Activated T-cell treated with anti-CD3 and anti-CD28 coated beads for 48 hours (primary cell): ENCODE results near the gene TCF12.

Experiments
- DNase-seq: peaks from one replicate; pipeline ENCODE4 v3.0.0-alpha.2; 2020; ENCODE audit warnings: low read depth

Gene TCF12

DNA sequence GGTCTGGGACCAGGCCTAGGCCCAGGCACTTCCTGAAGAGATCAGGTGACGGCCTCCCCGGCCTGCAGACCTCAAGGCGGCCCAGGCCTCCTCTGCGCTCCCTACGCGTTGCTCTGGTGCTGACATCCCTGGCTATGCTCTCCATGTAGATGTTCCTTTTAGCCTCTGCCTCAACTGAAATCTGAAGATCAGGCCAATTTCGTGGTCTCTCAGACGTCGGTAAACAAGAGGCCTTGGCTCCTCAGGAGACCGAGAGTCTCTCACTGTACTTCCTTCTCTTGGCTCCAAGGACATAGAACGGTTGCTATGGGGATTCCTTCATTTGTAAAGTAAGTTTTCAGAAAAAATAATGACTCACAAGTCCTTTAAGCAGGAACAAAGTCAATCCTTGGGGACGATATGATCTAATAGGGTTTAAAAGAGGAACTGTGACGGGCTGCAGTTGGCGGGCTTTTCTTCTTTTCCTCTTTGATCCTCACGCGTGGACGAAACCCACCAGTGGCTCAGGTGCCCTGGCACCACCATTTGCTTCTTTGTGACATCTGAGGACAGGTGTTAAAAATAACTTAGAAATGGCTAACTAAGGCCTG is 402.3 kb downstream of the TCF12 start:
- no peak for DNase-seq

DNA sequence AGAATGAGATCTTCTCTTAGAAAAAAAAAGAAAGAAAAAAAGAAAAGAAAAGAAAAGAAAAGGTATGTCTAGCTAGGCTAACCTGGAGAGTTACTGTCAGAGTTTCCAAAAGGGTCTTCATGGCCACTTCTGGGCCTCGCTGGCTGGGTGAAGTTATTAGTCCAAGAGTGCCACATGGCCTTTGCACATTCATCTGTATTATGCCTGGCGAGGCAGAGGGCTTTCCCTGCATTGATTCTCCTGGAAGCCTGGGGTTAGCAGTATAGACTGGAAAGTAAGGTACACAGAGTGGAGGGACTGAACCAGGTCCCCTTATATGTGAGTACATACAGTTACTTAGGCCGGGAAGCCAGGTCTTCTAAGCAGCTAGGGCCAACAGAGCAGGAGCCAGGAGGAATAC is 403.0 kb downstream of the TCF12 start:
- DNase-seq, result no peak

DNA sequence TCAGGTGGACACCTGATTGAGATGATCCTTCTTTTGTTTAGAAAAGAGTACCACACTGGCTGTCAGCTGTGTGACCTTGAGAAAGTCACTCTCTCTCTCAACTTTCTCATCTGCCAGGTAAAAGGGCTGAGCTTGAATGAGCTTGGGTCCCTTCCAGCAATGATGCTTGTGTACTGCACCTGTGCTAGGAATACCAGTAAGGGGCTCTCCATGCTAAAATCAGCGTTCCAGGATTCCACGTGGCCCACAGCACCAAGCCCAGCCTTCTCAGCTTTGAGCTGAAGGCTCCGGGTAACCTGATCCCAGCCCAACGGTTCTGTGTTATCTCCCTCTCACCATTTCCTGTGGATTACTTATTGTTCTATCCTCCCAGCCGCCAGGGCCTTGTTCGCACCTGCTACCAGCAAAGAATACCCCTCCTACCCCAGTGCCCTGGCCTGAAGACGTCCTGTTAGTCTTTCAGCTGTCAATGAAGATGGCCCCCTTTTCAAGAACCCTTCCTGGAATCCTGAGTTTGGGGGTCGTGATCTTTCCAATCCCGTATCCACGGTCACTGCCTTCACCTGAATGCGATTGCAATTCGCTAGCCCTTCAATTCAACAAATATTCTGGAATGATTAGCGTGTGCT is 403.6 kb downstream of the TCF12 start:
- no peak for DNase-seq

DNA sequence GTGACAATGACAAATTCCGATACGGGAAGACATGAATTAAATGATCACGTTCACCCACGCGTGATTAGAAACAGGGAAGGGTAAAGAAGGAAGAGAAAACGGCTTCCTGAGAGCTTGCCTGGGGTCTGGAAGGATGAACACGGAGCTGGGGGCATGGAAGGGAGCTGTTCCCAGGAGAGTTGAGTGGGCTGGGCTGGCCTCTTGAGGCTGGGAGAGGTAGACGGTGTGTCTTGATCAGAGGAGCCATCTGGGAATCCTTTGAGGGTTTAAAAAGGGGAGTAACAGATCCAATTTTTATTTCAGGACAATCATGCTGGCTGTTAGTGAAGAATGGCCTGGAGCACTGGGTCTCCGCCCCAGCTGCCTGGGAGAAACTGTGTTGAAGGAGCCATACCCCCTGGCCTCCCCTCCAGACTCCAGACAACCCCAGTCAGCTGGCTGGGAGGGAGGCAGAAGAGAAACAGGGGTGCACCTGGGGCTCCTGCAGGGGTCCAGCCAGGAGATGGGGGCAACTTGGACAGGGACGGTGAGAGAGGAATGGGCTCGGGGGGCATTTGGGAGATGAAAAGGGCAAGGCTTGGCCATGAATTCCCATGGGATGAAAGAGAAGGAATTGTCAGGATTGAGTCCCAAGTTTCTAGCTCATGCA is 404.3 kb downstream of the TCF12 start:
- DNase-seq, result no peak

DNA sequence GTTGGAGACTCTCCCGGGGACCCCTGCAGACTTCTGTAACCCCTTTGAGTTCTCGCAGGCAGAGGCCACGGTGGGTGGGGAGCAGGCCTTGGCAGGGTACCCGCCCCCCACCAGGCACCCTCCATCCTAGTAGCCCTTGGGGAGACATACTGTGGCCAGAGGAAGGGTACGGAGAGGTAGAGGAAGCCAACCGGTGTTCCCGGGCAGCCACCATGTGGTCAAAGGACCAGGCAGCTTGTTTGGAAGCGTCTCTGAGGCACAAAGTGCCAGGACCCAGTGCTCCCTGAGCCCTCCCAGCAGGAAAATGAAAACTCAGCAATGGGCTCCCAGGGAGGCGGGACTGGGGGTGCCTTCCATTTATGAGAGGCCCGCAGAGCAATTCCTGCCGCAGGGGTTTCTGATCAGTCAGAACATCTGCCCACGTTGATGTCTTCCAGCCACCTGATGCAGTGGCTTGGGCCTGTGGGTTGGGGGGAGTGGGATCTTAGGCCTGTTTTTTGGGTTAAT is 404.9 kb downstream of the TCF12 start:
- no peak for DNase-seq

DNA sequence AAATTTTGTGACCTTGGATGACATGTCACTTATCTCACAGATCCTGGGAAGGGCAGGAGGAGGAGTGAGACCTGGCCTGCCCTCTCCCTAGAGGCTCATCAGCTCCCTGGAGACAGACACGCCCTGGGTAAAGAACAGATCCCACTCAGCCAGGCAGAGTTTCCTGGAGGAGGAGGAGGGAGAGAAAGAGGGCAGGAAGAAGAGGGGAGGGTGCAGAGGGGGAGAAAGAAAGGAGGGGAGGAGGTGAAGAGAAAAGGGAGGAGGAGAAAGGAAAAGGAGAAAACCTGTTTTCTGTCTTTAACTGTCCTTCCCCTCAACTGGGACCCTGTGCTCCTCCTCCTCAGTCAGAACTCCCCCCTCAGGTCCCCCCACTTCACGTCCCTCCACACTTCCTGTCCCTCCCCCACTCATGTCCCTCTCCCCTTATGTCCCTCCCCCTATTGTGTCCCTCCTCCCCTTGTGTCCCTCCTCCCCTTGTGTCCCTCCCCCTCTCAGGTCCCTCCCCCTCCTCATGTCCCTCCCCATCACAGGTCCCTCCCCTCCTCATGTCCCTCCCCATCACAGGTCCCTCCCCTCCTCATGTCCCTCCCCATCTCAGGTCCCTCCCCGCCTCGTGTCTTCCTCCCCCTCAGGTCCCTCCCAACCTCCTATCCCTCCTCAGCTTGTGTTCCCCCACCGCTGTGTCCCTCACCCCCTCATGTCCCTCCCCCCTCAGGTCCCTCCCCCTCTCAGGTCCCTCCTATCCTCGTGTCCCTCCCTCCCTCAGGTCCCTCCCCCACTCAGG is 405.6 kb downstream of the TCF12 start:
- DNase-seq, result peak; percentile 3

DNA sequence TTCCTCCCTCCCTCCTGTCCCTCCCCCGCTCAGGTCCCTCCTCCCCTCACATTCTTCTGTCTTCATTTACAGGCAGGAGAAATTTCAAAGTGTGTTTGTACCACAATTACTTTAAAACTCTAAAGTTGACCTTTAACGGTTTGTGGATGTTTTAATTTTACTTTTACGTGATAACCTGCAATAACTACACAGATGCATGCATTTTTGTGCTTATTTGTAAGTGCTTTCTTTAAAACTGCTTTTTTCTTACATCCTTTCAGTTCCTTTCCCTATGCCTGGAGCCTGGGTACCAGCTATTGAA is 406.1 kb downstream of the TCF12 start:
- DNase-seq, result no peak

DNA sequence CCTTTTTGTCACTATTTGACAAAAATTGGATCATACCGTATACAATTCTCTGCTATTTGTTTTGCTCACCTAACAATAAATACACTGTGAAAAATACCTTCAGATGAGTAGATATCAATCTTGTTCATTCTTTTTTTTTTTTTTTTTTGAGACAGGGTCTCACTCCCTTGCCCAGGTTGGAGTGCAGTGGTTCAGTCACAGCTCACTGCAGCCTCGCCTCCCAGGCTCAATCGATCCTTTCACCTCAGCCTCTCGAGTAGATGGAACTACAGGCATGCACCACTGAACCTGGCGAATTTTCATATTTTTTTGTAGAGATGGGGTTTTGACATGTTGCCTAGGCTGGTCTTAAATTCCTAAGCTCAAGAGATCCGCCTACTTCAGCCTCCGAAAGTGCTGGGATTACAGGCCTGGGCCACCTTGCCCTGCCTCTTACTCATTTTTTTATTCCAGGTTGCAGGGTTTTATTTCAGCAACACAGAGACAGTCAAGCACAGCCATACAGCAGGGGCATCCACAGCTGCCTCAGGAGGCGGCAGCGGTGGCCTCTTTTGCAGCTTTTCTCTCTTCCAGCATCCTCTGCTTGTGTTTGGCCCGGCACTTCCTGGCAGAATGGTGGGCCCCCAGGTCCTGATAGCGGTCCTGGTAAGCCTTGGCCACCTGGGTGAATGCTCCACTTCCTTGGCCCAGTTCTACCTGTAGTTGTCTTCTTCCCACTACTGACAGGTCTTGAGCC is 406.7 kb downstream of the TCF12 start:
- DNase-seq, result no peak

DNA sequence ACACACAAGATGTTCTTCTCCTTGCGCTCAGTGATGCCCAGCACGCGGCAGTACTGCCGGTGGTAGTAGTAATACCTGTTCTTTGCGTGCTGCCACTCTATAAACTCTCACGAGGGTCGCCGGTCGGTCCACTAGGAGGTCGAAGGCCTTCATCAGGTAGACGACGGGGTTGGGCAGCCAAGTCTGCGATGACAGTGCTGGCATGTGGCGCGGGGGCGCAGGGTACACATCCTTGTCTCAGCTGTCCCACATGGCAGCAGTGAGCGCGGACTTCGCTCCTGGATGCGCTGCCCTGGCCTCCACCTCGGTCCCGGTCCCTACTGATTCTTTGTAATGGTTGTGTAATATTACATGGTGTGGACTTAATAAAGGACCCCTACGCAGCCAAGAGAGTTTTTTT is 407.8 kb downstream of the TCF12 start:
- DNase-seq, result no peak

DNA sequence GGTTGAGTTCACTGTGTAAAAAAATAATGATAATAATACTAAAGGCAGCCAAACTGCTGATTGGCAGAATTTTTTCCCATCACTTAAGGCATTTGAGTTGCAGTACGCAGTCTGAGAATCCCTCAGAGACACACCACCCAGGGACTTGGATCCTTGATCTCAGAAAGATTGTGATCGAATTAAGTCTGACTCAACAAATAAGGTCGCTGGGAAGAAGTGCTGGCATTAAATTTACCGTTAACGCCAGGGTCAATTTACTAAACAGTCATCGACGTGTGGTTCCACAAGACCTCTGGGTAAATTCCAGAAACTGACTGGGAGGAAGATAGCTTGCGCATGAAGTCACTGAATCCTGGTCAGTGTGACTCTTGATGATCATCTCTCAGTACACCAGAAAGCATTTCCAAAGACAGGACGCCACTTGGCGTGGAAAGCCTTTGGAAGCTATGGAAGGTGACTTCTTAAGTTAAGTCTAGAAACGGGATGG is 409.6 kb downstream of the TCF12 start:
- no peak for DNase-seq

DNA sequence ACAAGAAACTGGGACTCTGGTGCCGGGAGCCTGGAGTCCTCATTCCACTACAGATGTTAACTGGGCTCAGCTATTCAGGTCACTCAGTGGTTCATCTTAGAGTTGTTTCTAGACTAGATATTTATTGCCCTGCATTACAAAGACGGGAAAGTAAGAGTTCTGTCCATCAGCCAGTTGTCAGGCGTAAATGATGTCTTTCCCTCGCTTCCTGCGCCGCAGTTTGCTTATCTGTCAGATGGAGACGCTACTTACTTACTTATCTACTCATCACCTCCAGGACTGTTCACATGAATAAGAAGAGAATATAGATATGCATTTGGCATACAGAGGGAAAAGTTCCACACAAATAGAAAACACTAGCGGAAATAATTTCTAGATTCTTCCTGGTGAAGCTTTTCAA is 410.0 kb downstream of the TCF12 start:
- DNase-seq, result no peak

DNA sequence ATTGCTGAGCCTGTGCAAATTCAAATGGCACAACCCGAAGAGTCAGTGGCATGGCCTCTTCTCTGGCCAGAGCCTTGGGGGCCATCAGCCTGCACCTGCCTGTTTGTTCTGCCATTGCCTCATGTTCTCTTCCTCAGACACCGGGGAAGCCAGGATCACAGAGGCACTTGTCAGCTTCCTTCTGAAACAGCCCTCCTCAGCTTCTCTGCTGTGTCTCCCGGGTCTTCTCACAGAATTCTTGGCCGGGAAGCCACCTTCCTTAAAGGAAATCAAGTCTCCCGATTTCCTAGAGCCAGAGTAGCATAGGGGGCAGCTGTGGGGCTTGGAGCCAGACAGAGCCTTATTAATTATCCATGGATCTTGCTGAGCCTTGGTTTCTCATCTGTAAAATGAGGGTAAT is 410.5 kb downstream of the TCF12 start:
- no peak for DNase-seq

DNA sequence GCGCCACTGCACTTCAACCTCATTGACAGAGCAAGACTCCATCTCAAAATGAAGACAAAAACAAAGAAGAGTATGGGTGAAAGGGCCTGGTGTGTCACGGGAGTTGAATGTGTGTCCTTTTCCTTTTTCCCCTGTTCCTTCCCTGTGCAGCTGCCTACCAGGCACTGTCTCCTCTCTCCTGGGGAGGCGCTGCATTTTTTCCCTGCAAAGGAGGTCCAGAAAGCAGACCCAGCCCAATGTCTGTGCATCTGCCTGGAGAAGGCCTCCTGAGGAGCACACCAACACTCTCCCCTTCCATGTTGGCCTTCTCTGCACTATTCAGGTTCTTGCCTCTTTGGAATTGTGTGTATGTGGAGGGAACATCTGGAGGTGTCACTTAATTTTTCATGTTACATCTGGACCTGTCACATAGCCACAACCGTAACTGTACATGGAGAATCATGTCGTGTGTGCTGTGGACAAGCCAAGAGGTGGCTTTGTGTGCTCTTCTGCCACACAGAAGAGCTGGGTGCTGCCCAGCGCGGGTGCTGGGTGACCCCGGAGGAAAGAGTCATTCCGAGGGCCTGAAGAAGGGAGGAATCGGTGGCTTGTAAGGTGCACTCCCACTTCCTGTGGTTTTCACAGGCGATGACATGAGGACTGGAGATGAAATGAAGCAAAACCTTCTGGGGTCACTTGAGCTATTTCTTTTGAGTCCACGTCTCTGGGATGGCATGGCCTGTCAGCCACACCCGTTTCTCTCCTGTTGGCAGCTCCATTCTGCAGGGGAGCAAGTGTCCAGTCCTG is 411.3 kb downstream of the TCF12 start:
- DNase-seq, result no peak

DNA sequence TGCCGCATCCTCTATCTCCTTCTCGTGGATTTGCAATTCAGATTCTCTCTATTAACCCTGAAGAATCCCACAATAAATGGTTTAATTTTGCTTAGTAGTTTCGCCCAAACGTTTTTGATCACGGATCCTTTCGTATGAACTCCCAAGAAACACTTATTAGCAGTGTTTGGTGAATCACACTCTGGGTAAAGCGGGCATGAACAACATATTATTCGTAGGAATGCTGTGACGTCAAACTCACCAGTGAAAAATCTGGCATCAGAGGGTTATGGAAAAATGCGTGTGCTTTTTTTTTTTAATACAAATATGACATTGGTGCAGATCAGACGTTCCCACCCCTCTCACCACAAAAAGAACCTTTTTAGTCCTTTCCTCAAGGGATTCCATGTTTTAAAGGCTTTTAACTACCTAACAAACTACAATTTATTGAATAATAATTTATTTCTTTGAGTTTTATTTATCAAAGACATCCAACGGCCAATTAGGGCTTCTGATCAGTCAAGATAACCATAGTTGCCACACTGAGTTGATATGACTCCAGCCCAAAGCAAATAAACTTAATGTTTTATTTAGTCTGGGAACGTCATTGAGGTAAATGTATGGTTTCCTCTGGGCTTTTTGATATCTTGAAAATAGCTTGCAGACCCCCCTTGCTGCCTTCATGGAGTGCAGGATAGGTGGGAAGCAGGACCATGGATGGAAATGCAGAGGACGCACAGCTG is 412.3 kb downstream of the TCF12 start:
- DNase-seq, result no peak

DNA sequence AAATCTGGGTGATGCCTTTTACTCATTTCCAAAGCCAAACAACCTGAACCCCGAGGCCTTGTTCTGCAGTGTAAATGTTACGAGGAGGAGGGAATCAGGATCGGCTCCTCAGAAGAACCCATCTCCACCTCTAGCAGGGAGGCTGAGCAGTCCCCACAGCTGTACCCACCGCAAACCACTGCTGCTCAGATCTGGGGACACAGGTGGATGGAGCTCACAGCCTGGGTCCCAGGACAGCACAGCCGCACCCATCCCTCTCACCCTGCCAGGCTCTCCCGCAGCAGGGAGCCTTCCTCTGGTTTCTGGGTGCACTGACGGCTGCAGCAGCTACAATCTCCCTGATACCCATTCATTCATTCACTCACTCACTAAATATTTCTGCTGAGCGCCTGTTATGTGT is 413.9 kb downstream of the TCF12 start:
- DNase-seq, result no peak

DNA sequence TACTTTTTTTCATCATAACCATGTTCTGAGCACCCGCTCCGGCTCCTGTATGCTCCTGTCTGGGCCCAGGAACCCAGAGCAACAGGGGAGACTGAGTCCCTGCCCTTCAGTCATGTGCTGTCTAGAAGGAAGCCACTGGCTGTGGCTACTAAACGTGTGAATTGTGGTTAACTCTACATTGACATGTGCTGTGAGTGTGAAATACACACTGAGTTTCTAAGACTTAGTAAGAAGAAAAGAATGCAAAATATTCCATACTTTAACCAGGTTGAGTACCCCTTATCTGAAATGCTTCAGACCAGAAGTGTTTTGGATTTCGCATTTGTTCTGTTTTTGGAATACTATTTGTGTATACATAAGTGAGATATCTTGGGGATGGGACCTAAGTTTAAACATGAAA is 415.0 kb downstream of the TCF12 start:
- no peak for DNase-seq

DNA sequence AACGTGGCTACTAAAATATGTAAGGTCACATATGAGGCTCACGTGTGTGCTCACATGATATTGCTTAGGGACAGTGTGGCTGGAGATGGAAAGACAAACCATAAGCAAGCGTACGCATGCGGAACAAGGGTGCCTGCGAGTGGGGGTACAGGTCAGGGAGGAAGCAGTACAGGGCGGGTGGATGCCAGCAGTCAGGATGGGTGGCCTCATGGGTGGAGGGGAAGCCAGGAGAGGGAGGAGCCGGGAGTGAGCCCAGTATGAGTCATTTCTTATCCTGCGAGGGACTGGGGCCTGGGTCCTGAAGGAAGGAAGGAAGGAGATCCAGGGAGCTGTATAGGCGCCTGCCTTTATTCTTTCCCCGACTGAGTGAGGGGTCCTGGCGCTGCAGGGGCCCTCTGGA is 415.8 kb downstream of the TCF12 start:
- no peak for DNase-seq

DNA sequence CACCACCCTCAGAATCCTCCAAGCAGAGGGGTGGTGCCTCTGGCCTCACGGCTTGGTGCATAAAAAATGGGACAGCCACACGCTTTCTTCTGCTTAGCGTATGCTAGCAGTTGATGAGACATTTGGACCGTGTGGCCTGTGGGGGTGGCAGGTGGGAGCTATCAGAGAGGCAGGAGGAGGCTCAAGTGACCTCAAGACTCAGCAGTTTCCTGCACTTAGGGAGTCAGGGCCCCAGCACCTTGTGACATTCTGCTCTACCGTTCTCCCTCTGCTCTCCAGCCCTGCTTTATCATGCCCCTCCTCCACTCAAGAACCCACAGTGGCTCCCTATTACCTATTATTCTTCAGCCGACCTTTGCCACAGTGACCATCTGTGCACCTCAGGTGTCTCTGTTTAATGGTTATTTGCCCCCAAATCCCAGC is 416.9 kb downstream of the TCF12 start:
- no peak for DNase-seq

DNA sequence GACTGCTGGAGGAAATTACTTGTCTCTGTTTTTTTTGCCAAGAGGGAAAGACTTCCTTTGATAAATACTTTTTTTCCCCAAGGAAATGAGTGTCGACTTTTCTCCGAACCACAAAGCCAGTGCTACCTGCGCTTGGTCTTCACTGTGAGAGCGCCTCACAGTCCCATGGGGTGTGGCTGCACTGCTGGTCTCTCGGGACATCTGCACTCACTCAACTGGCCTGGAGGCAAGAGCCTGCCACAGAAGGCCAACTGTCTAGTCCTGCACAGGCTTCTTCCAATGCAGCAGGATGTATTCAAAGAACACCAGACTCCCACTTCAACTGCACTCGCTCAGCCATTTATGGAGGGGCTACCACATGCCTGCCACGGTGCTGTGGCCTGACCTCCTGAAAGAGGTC is 417.3 kb downstream of the TCF12 start:
- no peak for DNase-seq

DNA sequence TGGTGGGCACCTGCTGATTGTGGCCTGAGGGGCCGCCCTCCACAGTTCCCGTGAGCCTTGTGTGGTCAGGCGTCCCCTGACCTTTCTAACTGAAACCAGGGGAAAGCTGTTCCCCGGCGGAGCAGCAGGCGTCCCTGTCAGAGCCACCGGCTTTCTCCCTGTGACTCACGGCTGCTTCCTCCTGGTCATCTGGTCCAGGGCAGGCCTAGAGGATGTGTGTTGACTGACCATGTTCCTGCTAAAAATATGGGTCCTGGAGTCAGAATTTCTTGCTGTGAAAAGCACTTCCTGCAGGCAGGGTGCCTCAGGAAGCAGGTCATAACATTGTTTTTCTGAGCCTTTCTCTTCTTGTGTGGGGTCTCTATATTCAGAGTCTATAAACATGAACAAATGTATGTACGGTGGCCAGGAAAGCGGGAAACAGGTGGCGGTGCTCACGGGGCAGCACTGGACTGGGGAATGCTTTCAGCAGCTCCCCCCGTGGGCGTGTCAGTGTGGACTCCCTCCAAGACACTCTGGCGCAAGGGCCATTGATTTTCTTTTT is 419.5 kb downstream of the TCF12 start:
- no peak for DNase-seq
